Activated CD8-positive, alpha-beta memory T cell treated with anti-CD3 and anti-CD28 coated beads, Interleukin-2, amount 10 ng/mL, durations not matched to agents 7 days and 5 days (primary cell): ENCODE measurements around the gene UBTD1. TPM values are rescaled to one million over a fixed set of nuclear protein-coding genes. Genes with fewer than 3 reads are reported as not detected.
"Not testable (repeated sequence)": the region's sequence is repeated elsewhere in the genome, so short reads cannot be mapped to it uniquely, and the experiment has no call there.

ENCODE experiments used
- ATAC-seq: fragments of 150-1000 bp; cut with Tn5 transposase; one replicate; pipeline ENCODE4 v1.10.0; 2021; ENCODE audit warnings: moderate library complexity
- CTCF ChIA-PET: fragments of 350-600 bp; sonication (Branson Sonifier 250); formaldehyde crosslinking; loops from one replicate; lab custom pipeline; 2021; ENCODE audit warnings: antibody characterized with exemption; lab: Charles Lee
- DNase-seq: peaks from one replicate; pipeline ENCODE4 v3.0.0-alpha.2; 2020
- H3K27ac Mint-ChIP-seq: one replicate; pipeline ENCODE4 v1.8.0; 2021; ENCODE audit warnings: mild to moderate bottlenecking, mixed read lengths
- H3K27me3 Mint-ChIP-seq: one replicate; pipeline ENCODE4 v1.8.0; 2021; ENCODE audit warnings: mixed read lengths
- H3K36me3 Mint-ChIP-seq: one replicate; pipeline ENCODE4 v1.8.0; 2021; ENCODE audit warnings: mild to moderate bottlenecking, mixed read lengths
- H3K4me1 Mint-ChIP-seq: one replicate; pipeline ENCODE4 v1.8.0; 2021; ENCODE audit warnings: mixed read lengths
- H3K4me3 Mint-ChIP-seq: one replicate; pipeline ENCODE4 v1.8.0; 2021; ENCODE audit warnings: mild to moderate bottlenecking, moderate library complexity, mixed read lengths
- H3K9me3 Mint-ChIP-seq: one replicate; pipeline ENCODE4 v1.8.0; 2022; ENCODE audit warnings: low read depth, mixed read lengths
- total RNA-seq, 2 experiments: library from RNA; stranded (reverse); gene quantifications; one replicate each; pipeline ENCODE4 v1.2.3, GENCODE V29; 2021

UBTD1 gene
- total RNA-seq, 2 experiments from 2014 or later, result 0.88 to 1.3 TPM

GRCh38 chr10:97465982-97466381 is 32.7 kb upstream of the UBTD1 start:
- ATAC-seq (no peak), DNase-seq (no peak)
- no peak overlapping the region for H3K4me3 Mint-ChIP-seq
- no peaks in the 10 kb centered on the region for H3K27me3 Mint-ChIP-seq
- no peaks in the 10 kb centered on the region for H3K4me1 Mint-ChIP-seq
- CTCF ChIA-PET, result interaction anchor here (1.1 to 1.9 kb wide), 2 partner anchors 21 to 106 kb away, joined by 3 to 5 read pairs; partner anchors contain the start of gene ANKRD2
- H3K9me3 Mint-ChIP-seq, result no peaks in the 10 kb centered on the region
- H3K27ac Mint-ChIP-seq, result no peak overlapping the region
- peaks cover 29% of the 10 kb centered on the region for H3K36me3 Mint-ChIP-seq

GRCh38 chr10:97466755-97467154 is 32.0 kb upstream of the UBTD1 start:
- no peak for DNase-seq
- Mint-ChIP-seq H3K36me3 (peaks cover 25% of the 10 kb centered on the region), H3K27me3 (no peaks in the 10 kb centered on the region), H3K4me3 (no peak overlapping the region), H3K9me3 (no peaks in the 10 kb centered on the region), H3K27ac (no peak overlapping the region), H3K4me1 (no peaks in the 10 kb centered on the region)
- no peak for ATAC-seq
- CTCF ChIA-PET, result interaction anchor here (1.1 kb wide), 1 partner anchor 105 kb away, joined by 3 read pairs; the partner anchor contains the start of gene ANKRD2

GRCh38 chr10:97468162-97468561 is 30.6 kb upstream of the UBTD1 start:
- H3K27ac Mint-ChIP-seq, result no peak overlapping the region
- H3K27me3 Mint-ChIP-seq, result no peaks in the 10 kb centered on the region
- ATAC-seq (no peak), DNase-seq (no peak)
- H3K4me1 Mint-ChIP-seq, result no peaks in the 10 kb centered on the region
- CTCF ChIA-PET, result interaction anchor here (0.9 to 1.1 kb wide), 2 partner anchors 29 to 76 kb away, joined by 3 to 4 read pairs; no protein-coding TSS in a partner anchor
- H3K9me3 Mint-ChIP-seq, result no peaks in the 10 kb centered on the region
- H3K4me3 Mint-ChIP-seq, result no peak overlapping the region
- H3K36me3 Mint-ChIP-seq, result peaks cover 24% of the 10 kb centered on the region

- H3K4me1 Mint-ChIP-seq, H3K27me3 Mint-ChIP-seq: not testable (repeated sequence)
- CTCF ChIA-PET, result interaction anchor here (1.1 kb wide), 1 partner anchor 76 kb away, joined by 4 read pairs; no protein-coding TSS in a partner anchor
Observed at GRCh38 chr10:97468781-97469180, 29.9 kb upstream of the UBTD1 start.

GRCh38 chr10:97474918-97475317 is 23.8 kb upstream of the UBTD1 start:
- Mint-ChIP-seq H3K27me3 (no peaks in the 10 kb centered on the region), H3K4me3 (no peak overlapping the region), H3K27ac (no peak overlapping the region), H3K4me1 (no peaks in the 10 kb centered on the region), H3K9me3 (no peaks in the 10 kb centered on the region), H3K36me3 (peaks cover 43% of the 10 kb centered on the region)
- ATAC-seq (no peak), DNase-seq (no peak)
- CTCF ChIA-PET, result interaction anchor here (1.5 to 1.6 kb wide), 2 partner anchors 10 to 18 kb away, joined by 3 to 4 read pairs; no protein-coding TSS in a partner anchor

More at GRCh38 chr10:97468781-97469180, 29.9 kb upstream of the UBTD1 start:
- H3K4me3 Mint-ChIP-seq, H3K9me3 Mint-ChIP-seq, H3K27ac Mint-ChIP-seq, ATAC-seq, DNase-seq: not testable (repeated sequence)
- H3K36me3 Mint-ChIP-seq, result peaks cover 25% of the 10 kb centered on the region

- no peak overlapping the region for H3K4me3 Mint-ChIP-seq
- H3K9me3 Mint-ChIP-seq, result no peaks in the 10 kb centered on the region
- no peaks in the 10 kb centered on the region for H3K4me1 Mint-ChIP-seq
- H3K36me3 Mint-ChIP-seq, result peaks cover 46% of the 10 kb centered on the region
- no peaks in the 10 kb centered on the region for H3K27me3 Mint-ChIP-seq
- CTCF ChIA-PET, result interaction anchor here (1.3 to 1.5 kb wide), 2 partner anchors 19 to 78 kb away, joined by 3 to 4 read pairs; no protein-coding TSS in a partner anchor
- DNase-seq (no peak), ATAC-seq (no peak)
- no peak overlapping the region for H3K27ac Mint-ChIP-seq
Observed at GRCh38 chr10:97475936-97476594, 22.7 kb upstream of the UBTD1 start.

GRCh38 chr10:97479410-97479809 is 19.3 kb upstream of the UBTD1 start:
- H3K9me3 Mint-ChIP-seq, H3K4me3 Mint-ChIP-seq, H3K27me3 Mint-ChIP-seq, ATAC-seq, H3K27ac Mint-ChIP-seq, H3K4me1 Mint-ChIP-seq, DNase-seq, CTCF ChIA-PET: not testable (repeated sequence)
- H3K36me3 Mint-ChIP-seq, result peaks cover 38% of the 10 kb centered on the region

GRCh38 chr10:97479939-97480338 is 18.8 kb upstream of the UBTD1 start:
- Mint-ChIP-seq H3K27ac (no peak overlapping the region), H3K9me3 (no peaks in the 10 kb centered on the region), H3K4me3 (no peak overlapping the region), H3K36me3 (peaks cover 34% of the 10 kb centered on the region), H3K27me3 (no peaks in the 10 kb centered on the region), H3K4me1 (no peaks in the 10 kb centered on the region)
- CTCF ChIA-PET, result no interaction called here
- ATAC-seq (no peak), DNase-seq (no peak)

GRCh38 chr10:97481071-97481470 is 17.7 kb upstream of the UBTD1 start:
- CTCF ChIA-PET, result interaction anchor here (1.1 kb wide), 1 partner anchor 16 kb away, joined by 4 read pairs; no protein-coding TSS in a partner anchor
- DNase-seq (no peak), ATAC-seq (no peak)
- Mint-ChIP-seq H3K27me3 (no peaks in the 10 kb centered on the region), H3K9me3 (no peaks in the 10 kb centered on the region), H3K4me1 (no peaks in the 10 kb centered on the region), H3K4me3 (no peak overlapping the region), H3K36me3 (peaks cover 30% of the 10 kb centered on the region), H3K27ac (no peak overlapping the region)

- no peak for DNase-seq
- Mint-ChIP-seq H3K4me1 (peaks cover 3% of the 10 kb centered on the region), H3K36me3 (peaks cover 21% of the 10 kb centered on the region), H3K27me3 (no peaks in the 10 kb centered on the region), H3K9me3 (no peaks in the 10 kb centered on the region), H3K4me3 (no peak overlapping the region), H3K27ac (no peak overlapping the region)
- ATAC-seq, result no peak
- CTCF ChIA-PET, result interaction anchor here (1.1 kb wide), 1 partner anchor 18 kb away, joined by 4 read pairs; no protein-coding TSS in a partner anchor
Observed at GRCh38 chr10:97482381-97482780, 16.3 kb upstream of the UBTD1 start.

- ATAC-seq (no peak), DNase-seq (no peak)
- CTCF ChIA-PET, result no interaction called here
- Mint-ChIP-seq H3K27ac (no peak overlapping the region), H3K9me3 (no peaks in the 10 kb centered on the region), H3K27me3 (no peaks in the 10 kb centered on the region), H3K4me1 (peaks cover 3% of the 10 kb centered on the region), H3K36me3 (peaks cover 17% of the 10 kb centered on the region), H3K4me3 (no peak overlapping the region)
Observed at GRCh38 chr10:97483506-97483905, 15.2 kb upstream of the UBTD1 start.

GRCh38 chr10:97483921-97484320 is 14.8 kb upstream of the UBTD1 start:
- H3K27me3 Mint-ChIP-seq, result no peaks in the 10 kb centered on the region
- H3K27ac Mint-ChIP-seq, result no peak overlapping the region
- peaks cover 3% of the 10 kb centered on the region for H3K4me1 Mint-ChIP-seq
- DNase-seq, result no peak
- CTCF ChIA-PET, result no interaction called here
- H3K4me3 Mint-ChIP-seq, result no peak overlapping the region
- ATAC-seq, result no peak
- peaks cover 17% of the 10 kb centered on the region for H3K36me3 Mint-ChIP-seq
- H3K9me3 Mint-ChIP-seq, result no peaks in the 10 kb centered on the region

GRCh38 chr10:97485647-97486281 is 13.0 kb upstream of the UBTD1 start:
- H3K9me3 Mint-ChIP-seq, result no peaks in the 10 kb centered on the region
- CTCF ChIA-PET, result no interaction called here
- peaks cover 17% of the 10 kb centered on the region for H3K36me3 Mint-ChIP-seq
- no peak for DNase-seq
- H3K27me3 Mint-ChIP-seq, result no peaks in the 10 kb centered on the region
- peaks cover 7% of the 10 kb centered on the region for H3K4me1 Mint-ChIP-seq
- no peak overlapping the region for H3K4me3 Mint-ChIP-seq
- no peak for ATAC-seq
- H3K27ac Mint-ChIP-seq, result no peak overlapping the region
